ENCODE measurements around the gene DTX1. TPM values are rescaled to one million over a fixed set of nuclear protein-coding genes. Genes with fewer than 3 reads are reported as not detected.

DTX1 gene
- total and polyA plus RNA-seq, 2 of the 13 experiments (the other 11 are each of a cell fraction or from before 2014, with no cell fraction given) = not detected

Other genes starting within 250 kb of the DTX1 start
- 6.5 and 7.5 TPM in 2 replicates for gene OAS1, start 149.8 kb upstream of the DTX1 start, total RNA-seq (2016; rRNA removed; fragmentation: Illumina TruSeq; extraction: Trizol)
- 10.6 and 17.5 TPM in 2 replicates for gene OAS1, start 149.8 kb upstream of the DTX1 start, polyA plus RNA-seq (2011; rRNA removed)
- gene OAS3, start 118.3 kb upstream of the DTX1 start, total RNA-seq (2016; rRNA removed; fragmentation: Illumina TruSeq; extraction: Trizol) = 10.5 and 16.7 TPM in 2 replicates
- gene OAS3, start 118.3 kb upstream of the DTX1 start, polyA plus RNA-seq (2011; rRNA removed) = 4.8 and 6.7 TPM in 2 replicates
- 0.24 and 0.44 TPM in 2 replicates for gene OAS2, start 78.2 kb upstream of the DTX1 start, total RNA-seq (2016; rRNA removed; fragmentation: Illumina TruSeq; extraction: Trizol)
- 0.05 and 0.10 TPM in 2 replicates for gene OAS2, start 78.2 kb upstream of the DTX1 start, polyA plus RNA-seq (2011; rRNA removed)
- not detected in 2 replicates for gene RASAL1, start 79.0 kb downstream of the DTX1 start, total RNA-seq (2016; rRNA removed; fragmentation: Illumina TruSeq; extraction: Trizol)
- gene RASAL1, start 79.0 kb downstream of the DTX1 start, polyA plus RNA-seq (2011; rRNA removed) = not detected in 2 replicates
- not detected in 2 replicates for gene CFAP73, start 93.0 kb downstream of the DTX1 start, total RNA-seq (2016; rRNA removed; fragmentation: Illumina TruSeq; extraction: Trizol)
- not detected in 2 replicates for gene CFAP73, start 93.0 kb downstream of the DTX1 start, polyA plus RNA-seq (2011; rRNA removed)
- 45.1 and 59.7 TPM in 2 replicates for gene DDX54, start 128.7 kb downstream of the DTX1 start, total RNA-seq (2016; rRNA removed; fragmentation: Illumina TruSeq; extraction: Trizol)
- gene DDX54, start 128.7 kb downstream of the DTX1 start, polyA plus RNA-seq (2011; rRNA removed) = 51.3 and 61.1 TPM in 2 replicates
- 28.1 and 28.9 TPM in 2 replicates for gene RITA1, start 129.0 kb downstream of the DTX1 start, total RNA-seq (2016; rRNA removed; fragmentation: Illumina TruSeq; extraction: Trizol)
- gene RITA1, start 129.0 kb downstream of the DTX1 start, polyA plus RNA-seq (2011; rRNA removed) = 12.4 and 14.3 TPM in 2 replicates
- gene TPCN1, start 164.7 kb downstream of the DTX1 start, total RNA-seq (2016; rRNA removed; fragmentation: Illumina TruSeq; extraction: Trizol) = 3.8 and 8.0 TPM in 2 replicates
- gene TPCN1, start 164.7 kb downstream of the DTX1 start, polyA plus RNA-seq (2011; rRNA removed) = 26.8 and 33.5 TPM in 2 replicates

All from HepG2 (cell line).